Skeletal muscle tissue (tissue), 4 donors: ENCODE results near the gene TMPRSS6. TPM values are rescaled to one million over a fixed set of nuclear protein-coding genes. Genes with fewer than 3 reads are reported as not detected.
A peak's percentile ranks its signal among the peaks of the same experiment; 100 is the strongest.

Experiments used
- H3K27ac ChIP-seq: one replicate; pipeline ENCODE4 v1.7.0; 2013; ENCODE audit warnings: mild to moderate bottlenecking, low read depth, low read length, inconsistent platforms
- H3K27me3 ChIP-seq, 3 donors: one replicate each; pipeline ENCODE4 v1.7.0; 2013; ENCODE audit warnings: low read length in 3 of 3; ENCODE audit not compliant: control insufficient read depth in 3 of 3, insufficient read depth in 3 of 3
- H3K36me3 ChIP-seq, 3 donors: one replicate each; pipeline ENCODE4 v1.7.0; 2013; ENCODE audit warnings: low read length in 3 of 3; ENCODE audit not compliant: control insufficient read depth in 3 of 3, insufficient read depth in 3 of 3
- H3K4me1 ChIP-seq, 3 donors: one replicate each; pipeline ENCODE4 v1.7.0; 2013; ENCODE audit warnings: low read length in 3 of 3, mild to moderate bottlenecking in 3 of 3; ENCODE audit not compliant: control insufficient read depth in 3 of 3, insufficient read depth in 3 of 3
- H3K4me3 ChIP-seq, 3 donors: one replicate each; pipeline ENCODE4 v1.7.0; 2013; ENCODE audit warnings: low read length in 3 of 3
- H3K9ac ChIP-seq, 3 donors: one replicate each; pipeline ENCODE4 v1.7.0; 2013; ENCODE audit warnings: low read length in 3 of 3, mild to moderate bottlenecking in 3 of 3, moderate library complexity in 2 of 3, low read depth in 1 of 3
- H3K9me3 ChIP-seq, 3 donors: one replicate each; pipeline ENCODE4 v1.7.0; 2013; ENCODE audit warnings: low read length in 3 of 3; ENCODE audit not compliant: control insufficient read depth in 3 of 3
- total RNA-seq: library from RNA; depleted of rRNA; stranded (reverse); fragments of >200 nt; gene quantifications from one replicate; pipeline ENCODE4 v1.2.3, GENCODE V29; 2014
- donor health status: Osteomylitis.

Gene TMPRSS6
- total RNA-seq, 1 donor from 2014 or later, result not detected

DNA sequence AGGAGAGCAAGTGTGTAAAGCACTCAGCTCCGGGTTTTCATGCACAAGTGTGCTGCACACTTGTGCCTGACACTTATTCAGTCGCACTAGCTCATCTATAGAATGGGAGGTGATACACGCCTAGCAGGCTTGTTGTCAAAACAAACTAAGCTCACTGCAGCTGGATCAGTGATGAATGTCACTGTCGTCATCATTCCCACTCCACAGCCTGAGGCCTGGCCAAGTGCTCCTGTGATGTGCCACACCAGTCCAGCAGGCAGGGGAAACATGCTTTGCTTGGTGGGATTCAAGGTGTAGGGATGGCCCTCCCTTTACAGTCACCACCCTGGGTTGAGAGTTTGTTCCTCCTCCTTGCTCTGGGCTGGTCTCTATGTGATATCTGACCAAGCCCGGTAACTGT lies 83.2 kb downstream of the TMPRSS6 start:
- Histone ChIP-seq H3K36me3 (peaks cover 38 to 42% (median 39%) of the 10 kb centered on the region in 3 donors), H3K4me1 (peaks cover 6 to 18% (median 15%) of the 10 kb centered on the region in 3 donors), H3K27ac (no peak overlapping the region), H3K9ac (peak overlapping the region in 1 of 3 donors; percentile 40), H3K27me3 (no peaks in the 10 kb centered on the region), H3K9me3 (no peaks in the 10 kb centered on the region), H3K4me3 (no peak overlapping the region)

DNA sequence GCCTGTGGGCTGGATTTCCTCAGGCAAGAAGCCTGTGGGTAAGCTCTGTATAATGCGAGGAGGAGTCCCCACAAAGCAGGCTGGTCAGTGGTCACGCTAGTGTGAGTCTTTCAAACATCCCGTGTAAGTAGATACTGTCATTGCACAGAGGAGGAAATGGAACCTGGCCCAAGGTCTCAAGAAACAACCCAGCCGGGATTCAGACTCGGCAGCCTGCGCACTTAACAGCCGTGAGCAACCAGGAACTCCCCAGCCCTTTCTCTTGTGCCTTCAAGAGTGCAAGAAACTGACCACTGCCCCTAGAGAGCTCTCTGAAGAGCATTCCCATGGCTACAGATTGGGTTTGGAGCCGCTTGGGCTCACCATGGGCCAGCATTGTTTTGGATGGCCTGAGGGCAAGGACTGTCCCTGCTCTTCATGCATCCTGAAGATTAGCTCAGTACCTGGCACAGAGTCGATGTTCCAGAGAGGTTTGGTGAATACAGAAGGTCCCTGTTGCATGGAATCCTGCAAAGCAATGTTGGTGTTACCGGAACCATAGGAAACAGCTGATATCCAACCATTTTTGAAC lies 83.9 kb downstream of the TMPRSS6 start:
- Histone ChIP-seq H3K4me1 (peaks cover 7 to 24% (median 19%) of the 10 kb centered on the region in 3 donors), H3K36me3 (peaks cover 37 to 42% (median 38%) of the 10 kb centered on the region in 3 donors), H3K9ac (peak overlapping the region in 1 of 3 donors; percentile 27), H3K27me3 (no peaks in the 10 kb centered on the region), H3K27ac (no peak overlapping the region), H3K9me3 (no peaks in the 10 kb centered on the region), H3K4me3 (no peak overlapping the region)

DNA sequence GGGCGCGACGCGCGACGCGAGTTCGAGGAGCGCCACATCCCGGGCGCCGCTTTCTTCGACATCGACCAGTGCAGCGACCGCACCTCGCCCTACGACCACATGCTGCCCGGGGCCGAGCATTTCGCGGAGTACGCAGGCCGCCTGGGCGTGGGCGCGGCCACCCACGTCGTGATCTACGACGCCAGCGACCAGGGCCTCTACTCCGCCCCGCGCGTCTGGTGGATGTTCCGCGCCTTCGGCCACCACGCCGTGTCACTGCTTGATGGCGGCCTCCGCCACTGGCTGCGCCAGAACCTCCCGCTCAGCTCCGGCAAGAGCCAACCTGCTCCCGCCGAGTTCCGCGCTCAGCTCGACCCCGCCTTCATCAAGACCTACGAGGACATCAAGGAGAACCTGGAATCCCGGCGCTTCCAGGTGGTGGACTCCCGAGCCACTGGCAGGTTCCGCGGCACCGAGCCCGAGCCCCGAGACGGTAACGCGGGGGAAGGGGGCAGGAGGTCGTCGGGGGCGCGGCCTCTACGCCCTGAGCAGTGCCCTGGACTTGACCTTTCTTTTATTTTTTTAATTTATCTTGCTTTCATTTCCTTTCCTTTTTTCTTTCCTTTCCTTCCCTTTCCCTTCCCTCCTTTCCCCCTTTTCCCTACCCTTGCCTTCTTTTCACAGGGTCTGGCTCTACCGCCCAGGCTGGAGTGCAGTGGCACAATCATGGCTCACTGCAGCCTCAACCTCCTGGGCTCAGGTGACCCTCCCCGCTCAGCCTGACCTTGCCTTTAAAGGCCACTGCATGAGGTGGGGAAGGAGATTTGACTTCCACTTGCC lies 85.0 kb downstream of the TMPRSS6 start:
- H3K4me3 ChIP-seq, result no peak overlapping the region
- peaks cover 13 to 30% (median 26%) of the 10 kb centered on the region in 3 donors for H3K4me1 ChIP-seq
- no peaks in the 10 kb centered on the region for H3K9me3 ChIP-seq
- no peak overlapping the region for H3K9ac ChIP-seq
- H3K27me3 ChIP-seq, result no peaks in the 10 kb centered on the region
- no peak overlapping the region for H3K27ac ChIP-seq
- H3K36me3 ChIP-seq, result peaks cover 32 to 42% (median 38%) of the 10 kb centered on the region in 3 donors

DNA sequence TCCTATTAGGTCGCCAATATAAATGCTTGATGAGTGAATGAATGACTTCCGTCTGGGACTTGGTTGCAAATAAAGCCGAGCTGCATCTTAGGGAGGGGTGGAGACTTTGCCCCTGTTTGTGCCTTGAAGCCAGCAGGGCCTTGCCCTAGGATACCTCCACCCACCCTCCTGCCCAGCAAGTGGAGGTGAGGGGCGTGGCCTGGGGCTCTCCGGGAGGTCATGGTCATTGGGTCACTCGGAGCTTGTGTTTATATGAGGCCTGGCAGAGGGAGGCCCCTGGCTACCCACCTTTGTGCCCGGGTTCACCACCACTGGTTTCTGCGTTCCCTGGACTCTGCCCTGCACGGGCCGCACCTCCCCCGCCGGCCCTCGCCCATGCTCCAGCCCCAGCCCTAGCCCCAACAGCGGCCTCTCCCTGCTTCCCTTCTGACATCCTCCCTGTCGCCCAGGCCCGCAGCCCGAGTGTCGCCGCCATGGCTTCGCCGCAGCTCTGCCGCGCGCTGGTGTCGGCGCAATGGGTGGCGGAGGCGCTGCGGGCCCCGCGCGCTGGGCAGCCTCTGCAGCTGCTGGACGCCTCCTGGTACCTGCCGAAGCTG lies 85.7 kb downstream of the TMPRSS6 start:
- peaks cover 13 to 32% (median 26%) of the 10 kb centered on the region in 3 donors for H3K4me1 ChIP-seq
- no peak overlapping the region for H3K4me3 ChIP-seq
- peaks cover 26 to 35% (median 32%) of the 10 kb centered on the region in 3 donors for H3K36me3 ChIP-seq
- no peak overlapping the region for H3K27ac ChIP-seq
- H3K9me3 ChIP-seq, result no peaks in the 10 kb centered on the region
- H3K27me3 ChIP-seq, result no peaks in the 10 kb centered on the region
- no peak overlapping the region for H3K9ac ChIP-seq

DNA sequence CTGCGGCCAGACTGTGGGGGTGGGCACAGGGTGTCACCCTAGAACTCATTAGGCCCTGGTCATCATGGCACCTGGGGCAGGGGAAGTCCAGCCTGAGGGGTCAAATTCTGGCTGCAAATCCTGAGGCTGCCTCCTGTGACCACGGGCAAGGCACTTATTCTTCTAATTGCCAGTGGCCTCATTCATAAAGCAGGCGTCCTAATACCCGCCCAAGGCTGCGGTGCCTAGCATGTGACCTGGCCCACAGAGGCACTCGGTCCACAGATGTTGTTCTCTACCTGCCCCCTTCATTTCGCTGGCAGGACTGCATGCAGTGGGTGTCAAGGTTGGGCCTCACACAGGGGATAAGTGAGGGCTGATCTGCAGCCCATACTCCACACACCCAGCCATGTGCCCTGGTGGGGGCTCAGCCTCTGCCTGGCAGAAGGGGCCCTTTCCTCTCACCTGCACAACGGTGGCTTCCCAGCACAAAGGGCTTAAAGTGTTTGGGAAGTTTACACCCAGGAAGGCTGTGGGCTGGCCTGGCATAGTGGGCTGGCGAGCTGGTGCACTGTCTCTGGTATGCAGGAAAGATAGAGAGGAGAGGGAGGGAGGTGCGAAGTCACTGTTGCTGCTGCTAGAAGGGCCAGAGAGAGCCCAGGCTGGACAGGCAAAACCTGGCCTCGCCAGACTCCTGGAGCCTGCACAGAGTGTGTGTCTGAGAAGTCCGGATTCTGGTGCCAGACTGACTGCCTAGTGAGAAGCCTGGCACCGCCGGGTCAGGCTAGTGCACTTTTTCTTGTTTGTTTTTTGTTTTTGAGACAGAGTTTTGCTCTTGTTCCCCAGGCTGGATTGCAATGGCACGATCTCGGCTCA lies 86.8 kb downstream of the TMPRSS6 start:
- Histone ChIP-seq H3K4me1 (peaks cover 22 to 43% (median 37%) of the 10 kb centered on the region in 3 donors), H3K36me3 (peaks cover 25 to 33% (median 26%) of the 10 kb centered on the region in 3 donors)

DNA sequence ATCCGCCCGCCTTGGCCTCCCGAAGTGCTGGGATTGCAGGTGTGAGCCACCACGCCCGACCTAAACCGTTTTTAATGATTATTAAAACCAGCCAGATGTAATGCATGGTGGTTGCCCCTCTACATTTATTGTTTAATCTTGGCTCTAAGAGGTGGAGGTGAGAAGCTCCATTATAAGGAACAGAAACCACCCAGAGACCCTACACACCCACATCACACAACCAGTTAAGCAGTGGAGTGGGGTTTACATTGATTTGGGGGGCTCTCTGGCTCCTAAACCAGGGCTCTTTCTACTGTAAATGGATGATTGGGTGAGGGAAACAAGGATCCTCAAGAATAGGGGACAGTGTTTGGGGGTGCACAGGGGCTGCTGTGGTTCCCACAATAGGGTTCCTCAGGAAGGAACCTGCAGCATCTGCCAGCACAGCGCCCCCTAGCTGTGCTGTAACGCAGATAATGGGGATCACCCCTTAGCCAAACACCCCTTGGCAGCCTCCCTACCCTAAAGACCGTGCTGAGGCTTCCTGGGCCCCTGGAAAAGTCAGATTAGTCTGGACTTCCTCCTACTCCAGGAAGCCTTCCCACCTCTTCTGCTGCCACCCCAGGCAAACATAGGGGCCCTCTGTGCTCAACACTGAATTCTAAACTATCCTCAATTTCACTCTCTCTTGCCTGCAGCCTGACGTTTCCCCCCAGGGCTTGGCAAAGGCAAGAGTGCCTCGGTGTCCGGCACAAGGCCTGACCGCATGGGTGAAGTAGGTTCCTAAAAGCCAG lies 87.6 kb downstream of the TMPRSS6 start:
- H3K4me3 ChIP-seq, result no peak overlapping the region
- H3K27ac ChIP-seq, result no peak overlapping the region
- no peaks in the 10 kb centered on the region for H3K27me3 ChIP-seq
- H3K36me3 ChIP-seq, result peaks cover 19 to 32% (median 23%) of the 10 kb centered on the region in 3 donors
- H3K9me3 ChIP-seq, result no peaks in the 10 kb centered on the region
- H3K9ac ChIP-seq, result peak overlapping the region in 1 of 3 donors; percentile 50
- peaks cover 22 to 51% (median 45%) of the 10 kb centered on the region in 3 donors for H3K4me1 ChIP-seq

More for the DNA sequence above, 86.8 kb downstream of the TMPRSS6 start:
- H3K9me3 ChIP-seq, result no peaks in the 10 kb centered on the region
- H3K27ac ChIP-seq, result no peak overlapping the region
- H3K4me3 ChIP-seq, result no peak overlapping the region
- H3K9ac ChIP-seq, result peak overlapping the region in 1 of 3 donors; percentile 50
- no peaks in the 10 kb centered on the region for H3K27me3 ChIP-seq

DNA sequence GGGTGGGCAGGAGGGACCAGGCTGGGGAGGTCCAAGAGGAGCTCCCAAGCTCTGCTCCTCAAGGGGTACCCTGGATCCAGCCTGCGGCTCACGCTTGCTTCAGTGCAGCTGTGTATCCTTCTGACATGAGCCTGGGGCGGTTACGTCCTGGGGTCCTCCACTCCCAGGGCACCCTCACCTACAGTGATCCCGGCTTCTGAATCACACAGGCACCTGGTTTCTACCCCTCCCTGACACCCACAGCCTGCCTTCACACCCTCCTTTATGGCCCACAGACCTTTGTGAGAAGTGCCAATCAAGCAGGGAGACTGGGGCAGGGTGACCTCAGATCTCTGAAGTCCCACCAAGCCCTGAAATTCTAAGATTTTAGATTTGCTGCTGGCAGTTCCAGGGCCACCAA lies 88.5 kb downstream of the TMPRSS6 start:
- Histone ChIP-seq H3K27ac (no peak overlapping the region), H3K4me1 (peaks cover 24 to 58% (median 50%) of the 10 kb centered on the region in 3 donors), H3K9ac (no peak overlapping the region), H3K4me3 (no peak overlapping the region), H3K36me3 (peaks cover 12 to 30% (median 18%) of the 10 kb centered on the region in 3 donors), H3K9me3 (no peaks in the 10 kb centered on the region), H3K27me3 (no peaks in the 10 kb centered on the region)

DNA sequence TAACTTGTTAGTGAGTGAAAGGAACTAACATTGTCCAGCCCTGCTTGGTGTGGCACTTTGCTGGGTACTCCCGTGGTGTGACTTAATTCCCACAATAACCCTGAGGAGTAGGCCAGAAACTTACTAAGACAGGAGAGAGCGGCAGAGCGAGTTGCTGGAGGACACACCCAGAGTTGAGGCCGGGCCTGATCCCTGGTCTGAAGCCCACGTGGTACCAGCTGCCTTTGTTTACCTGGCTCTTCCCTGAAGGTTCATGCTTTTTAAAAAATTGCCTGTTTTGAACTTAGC lies 89.4 kb downstream of the TMPRSS6 start:
- Histone ChIP-seq H3K36me3 (peaks cover 4 to 20% (median 13%) of the 10 kb centered on the region in 3 donors), H3K4me1 (peaks cover 24 to 55% (median 53%) of the 10 kb centered on the region in 3 donors), H3K9ac (peak overlapping the region; percentile 77 to 89 (median 88)), H3K27me3 (no peaks in the 10 kb centered on the region), H3K4me3 (peak overlapping the region; percentile 77 to 87 (median 86)), H3K9me3 (no peaks in the 10 kb centered on the region), H3K27ac (peak overlapping the region; percentile 91)
